CD4-positive, alpha-beta T cell treated with Interleukin-1 beta for 1 hour (primary cell): ENCODE data around the gene POC5.
A peak's percentile ranks its signal among the peaks of the same experiment; 100 is the strongest.
"Not testable (repeated sequence)": the region's sequence is repeated elsewhere in the genome, so short reads cannot be mapped to it uniquely, and the experiment has no call there.

Experiments
- DNase-seq, 2 donors: peaks; one replicate each; pipeline ENCODE4 v3.0.0-alpha.2; 2020 to 2022

The POC5 gene

DNA sequence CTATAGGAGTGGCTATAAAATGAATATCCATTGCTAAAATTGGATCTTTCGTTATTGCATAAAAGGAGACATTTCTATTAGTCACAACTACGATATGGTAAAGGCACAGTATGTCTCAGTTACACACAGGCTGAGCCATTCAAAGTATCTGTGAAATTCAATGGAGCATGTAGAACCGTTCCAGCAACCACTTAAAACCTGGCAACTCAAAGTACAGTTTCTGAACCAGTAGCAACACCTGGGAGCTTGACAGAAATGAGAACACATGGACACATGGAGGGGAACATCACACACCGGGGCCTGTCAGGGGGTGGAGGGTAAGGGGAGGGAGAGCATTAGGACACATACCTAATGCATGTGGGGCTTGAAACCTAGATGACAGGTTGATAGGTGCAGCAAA, 15.4 kb downstream of the POC5 start:
- no peak for DNase-seq

DNA sequence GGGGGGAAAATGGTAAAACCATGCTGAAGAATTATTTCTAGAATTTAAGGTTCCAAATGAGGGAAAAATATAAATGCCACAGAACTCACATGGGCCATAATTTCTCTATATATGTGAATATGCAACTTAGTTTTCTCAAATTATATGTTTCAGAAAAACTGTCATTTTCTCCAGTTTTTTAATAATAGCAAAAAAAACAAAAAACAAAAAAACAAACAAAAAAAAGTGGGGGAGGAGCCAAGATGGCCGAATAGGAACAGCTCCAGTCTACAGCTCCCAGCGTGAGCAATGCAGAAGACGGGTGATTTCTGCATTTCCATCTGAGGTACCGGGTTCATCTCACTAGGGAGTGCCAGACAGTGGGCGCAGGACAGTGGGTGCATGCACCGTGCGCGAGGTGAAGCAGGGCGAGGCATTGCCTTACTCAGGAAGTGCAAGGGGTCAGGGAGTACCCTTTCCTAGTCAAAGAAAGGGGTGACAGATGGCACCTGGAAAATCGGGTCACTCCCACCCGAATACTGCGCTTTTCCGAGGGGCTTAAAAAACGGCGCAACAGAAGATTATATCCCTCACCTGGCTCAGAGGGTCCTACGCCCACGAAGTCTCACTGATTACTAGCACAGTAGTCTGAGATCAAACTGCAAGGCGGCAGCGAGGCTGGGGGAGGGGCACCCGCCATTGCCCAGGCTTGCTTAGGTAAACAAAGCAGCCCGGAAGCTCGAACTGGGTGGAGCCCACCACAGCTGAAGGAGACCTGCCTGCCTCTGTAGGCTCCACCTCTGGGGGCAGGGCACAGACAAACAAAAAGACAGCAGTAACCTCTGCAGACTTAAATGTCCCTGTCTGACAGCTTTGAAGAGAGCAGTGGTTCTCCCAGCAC, 21.5 kb downstream of the POC5 start:
- not testable (repeated sequence) for DNase-seq

DNA sequence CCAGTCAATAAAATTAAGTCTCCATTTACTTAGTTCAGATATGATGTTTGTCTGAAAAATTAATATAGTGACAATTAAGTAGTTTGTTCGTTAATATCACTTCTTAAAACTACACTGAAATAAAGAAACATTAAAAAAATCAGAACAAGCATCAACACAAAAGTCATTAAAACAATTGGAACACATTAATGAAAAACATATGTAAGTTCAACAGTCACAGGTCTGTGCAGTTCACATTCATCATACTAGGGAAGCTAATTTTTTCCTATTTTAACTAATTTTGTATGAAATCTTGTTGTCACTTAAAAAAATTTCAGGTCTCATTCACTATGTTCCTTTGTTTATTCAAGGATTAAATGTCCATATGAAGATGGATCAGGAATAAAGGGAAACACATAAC, 22.5 kb downstream of the POC5 start:
- DNase-seq = no peak

DNA sequence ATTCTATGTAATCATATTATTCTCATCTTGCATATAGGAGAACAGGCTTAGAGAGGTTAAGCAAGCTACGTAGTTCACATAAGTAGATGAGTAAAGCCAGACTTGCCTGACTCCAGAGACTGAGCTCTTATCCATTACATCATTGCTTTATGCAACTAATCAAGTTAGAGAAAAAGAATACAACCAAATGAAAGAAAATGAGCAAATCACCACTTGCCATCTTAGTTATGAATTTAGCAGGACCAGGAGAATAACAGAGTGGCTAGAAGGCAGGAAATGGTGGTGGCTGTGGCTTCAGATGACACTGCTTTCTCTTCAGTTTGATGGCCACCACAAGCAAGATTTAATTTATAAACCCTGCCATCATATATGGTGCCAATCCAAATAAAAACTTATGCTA, 26.6 kb downstream of the POC5 start:
- DNase-seq = no peak

DNA sequence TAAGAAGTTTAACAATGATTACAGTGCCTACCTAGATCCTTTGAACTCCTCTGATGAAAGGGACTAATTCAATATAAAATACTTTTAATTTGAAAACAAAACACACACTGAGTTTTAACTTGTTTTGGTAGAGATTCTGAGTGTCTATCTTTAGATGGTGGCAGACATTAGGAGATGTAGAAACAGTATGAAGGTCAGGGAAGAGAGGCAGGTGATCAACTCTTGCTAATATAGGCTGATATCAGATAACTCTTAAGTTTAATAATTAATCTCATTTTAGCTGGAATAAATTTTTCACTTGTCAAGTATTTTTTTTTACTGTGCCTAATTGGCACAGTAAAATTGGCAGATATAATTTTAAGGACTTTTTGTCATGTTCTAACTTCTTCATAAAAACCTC, 30.8 kb downstream of the POC5 start:
- no peak for DNase-seq

DNA sequence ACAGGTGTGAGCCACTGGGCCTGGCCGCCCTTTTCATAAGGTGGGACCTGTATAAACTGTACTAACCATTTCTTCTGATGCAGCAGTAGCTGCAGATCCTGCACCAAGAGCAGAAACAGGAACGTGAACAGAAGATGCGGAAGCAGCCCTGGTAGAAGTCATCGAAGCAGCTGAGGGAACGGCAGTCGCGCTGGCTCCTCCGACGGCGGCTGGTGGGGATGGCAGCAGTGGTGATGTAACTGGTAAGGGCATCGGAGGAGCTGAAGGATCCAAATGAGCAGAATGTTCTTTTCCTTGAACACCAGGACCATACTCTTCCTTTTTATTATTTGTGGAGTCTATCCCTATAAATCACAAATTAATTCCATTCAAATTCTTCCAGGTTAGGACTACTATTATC, 32.1 kb downstream of the POC5 start:
- DNase-seq = no peak

DNA sequence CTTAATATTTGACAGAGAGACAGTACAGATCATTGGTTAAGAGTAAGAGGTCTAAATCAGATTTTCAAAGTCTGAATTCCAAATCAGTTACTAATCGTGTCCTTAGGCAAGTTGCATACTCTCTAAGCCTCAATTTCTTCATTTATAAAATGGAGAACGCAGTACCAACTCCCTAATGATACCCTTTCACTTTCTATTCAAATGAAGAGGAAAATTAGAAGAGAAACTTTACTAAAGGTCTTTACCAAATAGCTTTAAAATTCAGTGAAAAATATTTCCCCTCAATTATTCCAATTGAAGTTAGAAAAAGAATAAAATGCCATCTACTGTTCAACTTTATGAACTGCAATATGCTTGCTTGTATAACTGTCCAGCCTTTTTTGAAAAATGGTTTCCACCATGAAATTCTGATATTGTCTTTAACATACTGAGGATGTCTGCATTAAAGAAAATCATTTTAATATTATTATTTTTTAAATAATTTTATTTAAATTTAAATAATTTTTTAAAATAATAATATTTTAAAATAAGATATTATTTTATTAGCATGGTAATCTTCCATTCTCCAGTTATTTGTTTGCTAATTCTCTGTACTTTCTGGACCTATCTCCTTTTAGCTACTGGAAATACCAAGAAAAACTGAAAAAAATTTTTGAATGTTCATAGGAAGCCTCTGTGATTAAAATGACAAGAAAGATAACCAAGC, 36.0 kb downstream of the POC5 start:
- DNase-seq = peak in 1 of 2 donors; percentile 49

DNA sequence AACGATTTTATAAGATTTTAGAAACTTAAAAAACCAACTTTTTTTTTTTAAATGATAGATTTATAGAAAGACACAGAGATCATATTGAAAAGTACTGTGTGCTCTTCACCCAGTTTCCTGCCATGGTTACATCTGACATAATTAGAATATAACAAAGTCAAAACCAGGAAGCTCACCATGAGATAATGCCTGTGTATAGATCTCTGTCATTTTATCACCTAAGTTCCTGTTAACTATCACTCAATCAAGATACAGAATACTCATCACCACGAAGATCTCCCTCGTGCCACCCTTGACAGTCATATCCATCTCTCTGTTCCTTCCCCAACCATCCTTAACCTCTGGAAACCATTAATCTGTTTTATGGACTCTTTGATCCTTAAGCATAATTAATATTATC, 39.1 kb downstream of the POC5 start:
- peak in 1 of 2 donors; percentile 28 for DNase-seq

DNA sequence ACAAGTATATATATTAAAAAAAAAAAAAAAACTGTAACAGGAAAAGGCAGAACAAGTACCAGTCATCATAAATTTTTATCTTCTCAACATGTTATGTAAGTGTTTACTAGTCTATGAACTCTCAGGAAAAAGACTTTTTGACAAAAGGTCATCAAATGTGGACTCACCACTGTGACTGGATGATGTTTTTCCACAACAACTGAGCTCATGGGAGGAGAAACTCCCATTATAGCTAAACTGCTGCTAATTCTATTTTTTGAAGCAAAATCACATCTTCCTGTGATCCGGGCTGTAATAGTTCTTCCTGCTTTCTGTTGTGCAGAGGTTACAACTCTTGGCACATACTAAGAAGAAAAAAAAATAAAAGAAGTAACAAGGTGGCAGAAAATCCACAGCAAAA, 39.6 kb downstream of the POC5 start:
- peak in 1 of 2 donors; percentile 14 for DNase-seq

DNA sequence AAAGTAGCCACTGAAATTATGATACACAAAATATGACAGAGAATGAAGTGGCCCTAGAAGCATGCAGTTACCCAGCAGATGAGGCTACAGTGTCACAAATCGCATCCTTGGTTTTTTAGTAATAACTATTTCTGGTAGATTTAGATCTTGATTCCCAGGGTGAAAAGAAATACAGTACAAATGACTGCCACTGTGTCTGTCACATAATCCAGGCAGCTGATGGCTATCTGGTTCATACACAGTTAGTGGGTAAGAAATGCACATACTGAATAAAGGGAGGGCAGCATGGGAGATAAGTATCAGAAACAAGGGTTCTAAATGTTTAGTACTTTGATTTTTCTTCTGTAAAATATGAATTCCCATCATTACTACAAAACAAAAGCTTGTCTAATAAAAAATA, 41.5 kb downstream of the POC5 start:
- no peak for DNase-seq

DNA sequence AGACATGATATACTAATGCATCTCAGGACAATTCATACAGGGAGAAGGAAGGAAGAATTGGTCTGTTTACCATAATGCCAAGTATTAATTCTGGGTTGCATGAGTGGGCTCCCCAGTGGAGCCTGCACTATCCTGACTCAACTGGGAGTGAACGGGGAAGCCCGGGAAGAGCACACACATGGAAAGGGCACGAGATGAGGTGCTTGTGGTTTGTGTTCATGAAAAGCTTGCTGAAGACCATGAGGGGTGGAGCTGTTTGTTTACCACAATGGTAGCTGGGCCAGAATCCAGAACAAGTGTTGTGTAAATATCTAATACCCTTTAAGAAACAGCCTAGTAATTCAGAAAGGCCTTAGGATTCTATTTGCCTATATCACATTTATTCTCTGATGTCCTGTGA, 44.6 kb downstream of the POC5 start:
- DNase-seq = no peak

DNA sequence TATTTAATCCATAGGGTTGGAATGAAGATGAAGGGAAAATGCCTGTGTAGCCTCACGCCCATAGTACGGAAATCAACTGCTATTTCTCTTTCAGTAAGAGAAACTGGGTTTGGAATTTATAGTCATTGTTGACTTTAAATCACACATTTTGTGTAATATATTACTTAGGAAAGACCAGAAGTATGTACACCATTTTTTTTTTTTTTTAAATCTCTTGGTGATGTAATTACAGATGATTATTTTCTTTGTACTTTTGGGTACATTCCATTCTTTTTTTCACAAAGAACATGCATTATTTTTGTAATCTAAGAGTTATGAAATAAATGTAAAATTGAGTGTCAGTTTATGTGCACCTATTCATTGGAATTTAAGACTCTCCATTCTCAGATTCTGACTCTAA, 45.7 kb downstream of the POC5 start:
- no peak for DNase-seq

DNA sequence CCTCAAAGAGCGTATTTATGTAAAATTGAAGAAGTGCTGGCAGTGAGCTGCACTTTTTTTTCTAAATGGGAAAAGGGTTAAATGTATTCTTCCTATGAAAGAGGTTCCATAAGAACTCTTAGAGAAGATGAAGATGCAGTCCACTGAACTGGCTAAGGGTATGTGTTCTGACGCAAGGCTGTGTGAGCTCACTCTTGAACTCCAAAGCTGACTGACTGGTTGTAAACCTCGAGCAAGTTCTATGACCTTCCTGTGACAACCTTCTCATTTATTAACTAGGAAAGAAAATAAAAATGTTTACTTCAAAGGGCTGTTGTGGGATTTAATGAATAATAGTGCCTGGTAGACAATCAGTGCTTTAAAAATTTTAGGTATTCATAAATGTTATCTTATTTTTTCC, 46.7 kb downstream of the POC5 start:
- DNase-seq = no peak

DNA sequence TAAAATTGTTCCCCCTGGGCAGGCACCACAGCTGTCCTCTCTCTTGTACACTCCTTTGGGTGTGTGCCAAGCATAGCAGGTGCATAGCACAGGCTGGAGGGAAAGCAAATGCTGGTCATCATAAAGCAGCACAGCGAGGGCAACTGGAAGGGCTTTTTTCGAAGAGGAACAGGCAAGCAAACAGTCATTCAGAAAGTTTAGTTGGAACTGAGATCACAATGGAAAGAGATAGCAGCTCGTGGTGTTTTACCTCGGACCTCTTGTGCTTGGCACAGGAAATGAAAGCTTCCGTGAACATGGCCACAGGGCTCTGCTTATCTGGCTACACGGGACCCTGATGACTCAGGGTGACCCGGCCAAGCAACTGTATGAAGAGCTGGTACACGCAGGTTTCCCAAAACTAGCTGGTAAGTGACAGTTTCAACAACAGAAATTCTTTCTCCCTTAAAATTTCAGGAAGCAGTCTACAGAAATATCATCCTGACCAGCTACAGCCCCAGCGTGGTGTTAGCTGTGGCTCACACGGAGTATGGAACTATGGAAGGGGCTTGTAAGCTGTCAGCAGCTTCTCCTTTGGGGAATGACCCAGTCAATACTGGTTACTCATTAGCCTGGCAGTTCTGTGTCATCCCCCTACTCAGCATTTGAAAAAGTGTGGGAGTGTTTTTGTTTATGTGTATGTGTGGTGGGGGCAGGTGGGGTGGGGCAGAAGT, 48.1 kb downstream of the POC5 start:
- peak; percentile 36 to 40 for DNase-seq

DNA sequence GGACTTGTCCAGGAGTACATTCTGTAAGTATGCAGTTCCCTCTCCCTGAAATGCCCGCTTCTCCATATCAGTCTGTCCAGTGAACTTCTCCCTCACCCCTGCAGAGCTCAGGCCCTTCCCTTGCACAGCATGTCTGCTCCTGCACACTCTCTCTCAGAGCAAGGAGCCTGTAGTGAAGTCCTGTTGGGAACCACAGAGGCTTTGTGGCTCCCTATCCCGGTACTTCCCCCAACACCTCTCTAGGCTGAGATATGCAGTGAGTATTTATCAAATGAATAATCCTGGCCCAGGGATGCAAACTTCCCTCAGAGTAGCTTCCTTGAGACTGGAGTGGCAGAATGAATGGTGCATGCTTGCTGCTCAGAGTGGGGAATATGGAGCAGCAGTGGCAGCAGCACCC, 48.8 kb downstream of the POC5 start:
- DNase-seq = no peak

DNA sequence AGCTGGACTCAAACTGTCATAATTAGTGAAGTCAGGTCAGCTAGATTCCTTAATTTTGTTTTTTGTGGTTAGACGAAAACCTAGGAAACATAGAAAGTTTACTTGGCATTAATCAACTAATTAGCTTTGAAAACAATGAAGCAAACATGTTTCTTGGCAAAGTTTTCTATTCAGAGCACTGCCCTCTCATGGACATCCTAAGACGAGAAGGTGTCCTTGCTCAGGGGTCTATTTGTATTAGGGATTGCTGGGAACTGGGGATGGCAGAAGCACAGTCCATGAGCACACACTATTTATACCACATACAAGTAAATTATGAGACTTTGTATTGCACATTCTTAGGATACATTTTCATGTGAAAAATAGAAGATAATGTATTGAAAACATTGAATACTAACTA, 49.7 kb downstream of the POC5 start:
- no peak for DNase-seq

DNA sequence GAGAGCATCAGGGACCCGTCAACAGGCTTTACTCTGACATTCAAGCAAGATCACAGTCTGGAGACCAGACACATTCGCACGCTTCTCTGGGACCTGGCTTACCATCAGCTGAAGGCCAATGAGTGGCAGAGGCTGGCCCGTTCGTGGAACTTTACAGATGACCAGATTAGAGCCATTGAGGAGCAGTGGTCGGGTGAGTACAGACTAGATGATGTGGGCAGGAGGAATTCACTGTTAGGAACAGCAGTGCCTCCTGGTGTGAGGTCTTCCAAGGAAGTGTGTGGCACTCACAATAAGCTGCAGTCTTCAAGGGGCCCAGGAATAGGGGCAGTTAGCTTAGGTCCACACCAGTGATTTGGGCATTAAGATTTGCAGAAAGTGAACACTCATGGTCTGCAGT, 50.4 kb downstream of the POC5 start:
- DNase-seq = no peak

DNA sequence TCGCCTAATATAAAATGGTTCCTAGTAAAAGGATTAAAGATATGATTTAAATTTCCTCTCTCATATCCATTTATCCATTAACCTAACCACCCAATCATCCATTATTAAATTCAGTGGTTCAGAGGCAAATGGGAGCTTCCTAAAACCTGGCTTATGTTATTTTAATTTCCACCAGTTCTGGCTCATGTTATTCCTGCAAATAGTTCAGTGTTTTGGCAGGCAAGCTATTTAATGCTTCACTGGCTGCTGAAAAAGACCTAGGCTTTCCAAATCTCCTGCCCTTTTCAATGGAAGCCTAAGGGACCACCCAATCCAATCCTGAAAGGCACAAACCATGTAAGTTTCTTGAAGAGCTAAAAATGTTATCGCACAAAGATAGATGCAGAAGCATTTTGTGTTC, 52.3 kb downstream of the POC5 start:
- no peak for DNase-seq

DNA sequence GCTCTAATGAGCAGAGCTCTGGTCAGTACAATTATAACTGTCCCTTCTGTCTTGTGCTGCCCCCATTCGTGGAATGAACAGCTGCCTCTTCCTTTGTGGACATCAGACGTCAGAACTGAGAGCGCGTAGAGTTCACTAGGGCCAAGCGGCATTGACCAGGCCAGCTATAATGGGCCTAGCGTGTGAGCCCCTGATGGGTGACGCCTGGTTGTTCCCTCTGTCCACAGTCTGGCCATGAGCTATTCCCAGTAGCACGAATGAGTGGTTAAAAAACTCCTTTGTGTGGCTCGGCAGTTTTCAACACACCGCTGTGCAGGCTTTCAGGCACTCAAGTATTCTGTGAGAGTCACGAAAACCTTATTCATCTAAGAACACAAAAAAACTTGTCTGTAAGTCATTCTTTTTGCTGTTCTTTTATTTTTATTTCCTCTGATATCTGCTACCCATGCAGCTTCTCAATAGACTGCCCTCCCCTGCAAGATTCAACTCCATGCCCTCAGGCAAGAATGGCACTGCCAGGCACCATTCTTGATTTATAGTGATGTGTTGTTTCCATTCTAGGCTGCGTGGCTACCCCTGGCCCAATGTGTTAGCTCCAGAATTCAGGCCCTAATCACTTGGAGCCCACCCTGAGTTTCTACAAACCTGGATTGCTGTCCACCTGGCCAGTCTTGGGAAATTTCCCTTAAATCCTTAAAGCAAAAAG, 53.5 kb downstream of the POC5 start:
- DNase-seq = no peak

DNA sequence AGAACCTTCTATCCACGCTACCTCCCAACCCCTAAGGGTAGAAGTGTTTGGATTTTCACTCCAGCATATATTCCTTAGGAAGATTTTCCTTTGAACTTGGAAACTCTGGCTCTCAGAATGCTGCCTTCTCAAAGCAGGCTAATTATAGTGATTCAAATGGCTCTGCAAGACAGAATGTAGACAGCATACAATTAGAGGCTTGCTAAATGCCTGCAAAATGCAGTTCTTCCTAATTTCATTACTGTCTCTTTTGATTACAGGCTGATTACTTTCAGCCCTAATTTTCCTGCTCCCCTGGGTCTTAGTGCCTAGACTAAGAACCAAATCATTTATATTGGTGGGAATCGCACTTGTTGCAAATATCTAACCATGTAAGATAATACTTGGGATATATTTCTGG, 55.2 kb downstream of the POC5 start:
- DNase-seq = no peak

DNA sequence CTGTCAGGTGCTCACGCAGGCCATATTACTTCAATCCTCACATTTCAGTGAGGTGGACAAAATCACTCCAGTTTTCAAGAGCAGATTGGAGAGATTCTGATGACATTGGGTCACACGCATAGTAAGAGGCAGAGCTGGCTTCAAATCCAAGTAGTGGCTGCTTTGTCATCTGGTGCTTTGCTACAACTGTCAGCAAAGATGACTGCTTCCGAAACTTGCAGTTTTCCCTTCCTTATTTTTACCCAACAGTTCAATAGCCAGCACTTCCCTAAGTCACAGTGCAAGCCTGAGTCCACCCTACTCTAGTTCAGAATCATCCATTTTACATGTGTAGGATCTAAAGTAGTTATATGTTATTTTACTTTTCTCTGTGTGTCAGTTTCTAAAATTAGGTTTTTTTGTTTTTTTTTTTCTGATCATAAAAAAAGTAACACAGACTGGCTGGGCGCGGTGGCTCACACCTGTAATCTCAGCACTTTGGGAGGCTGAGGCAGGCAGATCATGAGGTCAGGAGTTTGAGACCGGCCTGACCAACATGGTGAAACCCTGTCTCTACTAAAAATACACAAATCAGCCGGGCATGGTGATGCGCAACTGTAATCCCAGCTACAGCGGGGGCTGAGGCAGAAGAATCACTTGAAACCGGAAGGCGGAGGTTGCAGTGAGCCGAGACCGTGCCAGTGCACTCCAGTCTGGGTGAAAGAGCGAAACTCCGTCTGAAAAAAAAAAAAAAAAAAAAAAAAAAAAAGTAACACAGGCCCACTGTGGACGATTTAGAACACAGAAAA, 56.4 kb downstream of the POC5 start:
- peak in 1 of 2 donors; percentile 11 for DNase-seq

DNA sequence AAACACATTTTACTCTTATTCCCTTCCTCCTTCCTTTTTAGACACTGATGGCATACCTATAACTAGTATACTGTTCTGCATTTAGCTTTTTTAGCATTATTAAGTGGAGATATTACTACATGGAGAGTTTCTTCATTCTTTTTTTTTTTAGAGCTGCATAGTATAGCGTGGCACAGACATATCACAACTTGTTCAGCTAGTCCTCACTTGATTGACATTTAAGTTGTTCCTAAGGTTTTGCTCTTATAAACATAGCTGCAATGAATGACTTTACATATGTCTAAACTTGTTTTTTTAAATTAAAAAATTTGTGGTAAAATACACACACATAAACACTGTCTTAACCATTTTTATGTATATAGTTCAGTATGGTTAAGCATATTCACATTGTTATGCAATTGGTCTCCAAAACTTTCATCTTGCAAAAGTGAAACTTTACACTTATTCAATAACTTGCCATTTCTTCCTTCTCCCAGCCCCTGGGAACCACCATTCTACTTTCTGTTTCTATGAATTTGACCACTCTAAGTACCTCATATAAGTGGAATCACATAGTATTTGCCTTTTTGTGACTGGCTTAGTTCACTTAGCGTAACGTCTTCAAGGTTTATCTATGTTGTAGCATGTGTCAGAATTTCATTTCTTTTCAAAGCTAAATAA, 57.3 kb downstream of the POC5 start:
- no peak for DNase-seq
